ENCODE data around the gene IRX2. TPM values are rescaled to one million over a fixed set of nuclear protein-coding genes. Genes with fewer than 3 reads are reported as not detected.

IRX2 gene
- total RNA-seq, 1 donor: 7.2 TPM

GRCh38 chr5:2705861-2706260 lies 45.6 kb downstream of the IRX2 start:
- H3K4me1 ChIP-seq (ENCODE audit: insufficient read depth, low read length): no peaks in the 10 kb centered on the region
- H3K4me3 ChIP-seq (ENCODE audit: insufficient read depth, low read length): no peak overlapping the region
- no peaks in the 10 kb centered on the region for H3K9me3 ChIP-seq (ENCODE audit: low read depth, low read length)
- H4K20me1 ChIP-seq (ENCODE audit: insufficient read depth, low read length): no peaks in the 10 kb centered on the region
- no peaks in the 10 kb centered on the region for H3K27me3 ChIP-seq (ENCODE audit: insufficient read depth, low read length)
- no peak for TF ChIP-seq CTCF (IDR thresholded peaks at IDR 0.05; ENCODE audit: extremely low read depth, low read depth, low read length)
- H3K27ac ChIP-seq (ENCODE audit: low read depth, low read length): no peak overlapping the region
- no peaks in the 10 kb centered on the region for H3K36me3 ChIP-seq (ENCODE audit: insufficient read depth, low read length)
- no peaks in the 10 kb centered on the region for H3K79me2 ChIP-seq (ENCODE audit: insufficient read depth, low read length)
- DNase-seq (ENCODE audit: insufficient read length, low spot score, missing footprints): no peak
- no peak overlapping the region for H3K4me2 ChIP-seq (ENCODE audit: insufficient read depth, low read length)
- no peak overlapping the region for H2AFZ ChIP-seq (ENCODE audit: low read length)

GRCh38 chr5:2704806-2705645 lies 46.5 kb downstream of the IRX2 start:
- H3K9me3 ChIP-seq (ENCODE audit: low read depth, low read length): no peaks in the 10 kb centered on the region
- no peak for TF ChIP-seq CTCF (IDR thresholded peaks at IDR 0.05; ENCODE audit: extremely low read depth, low read depth, low read length)

GRCh38 chr5:2704111-2704510 lies 47.4 kb downstream of the IRX2 start:
- H3K4me2 ChIP-seq (ENCODE audit: insufficient read depth, low read length): no peak overlapping the region

More at GRCh38 chr5:2704806-2705645, 46.5 kb downstream of the IRX2 start:
- no peaks in the 10 kb centered on the region for H3K27me3 ChIP-seq (ENCODE audit: insufficient read depth, low read length)
- H3K4me1 ChIP-seq (ENCODE audit: insufficient read depth, low read length): no peaks in the 10 kb centered on the region
- H3K27ac ChIP-seq (ENCODE audit: low read depth, low read length): no peak overlapping the region
- H3K4me2 ChIP-seq (ENCODE audit: insufficient read depth, low read length): no peak overlapping the region
- peak; percentile 86 for DNase-seq (ENCODE audit: insufficient read length, low spot score, missing footprints)
- no peak overlapping the region for H3K4me3 ChIP-seq (ENCODE audit: insufficient read depth, low read length)
- no peaks in the 10 kb centered on the region for H4K20me1 ChIP-seq (ENCODE audit: insufficient read depth, low read length)
- no peaks in the 10 kb centered on the region for H3K79me2 ChIP-seq (ENCODE audit: insufficient read depth, low read length)
- H2AFZ ChIP-seq (ENCODE audit: low read length): no peak overlapping the region
- H3K36me3 ChIP-seq (ENCODE audit: insufficient read depth, low read length): no peaks in the 10 kb centered on the region

More at GRCh38 chr5:2704111-2704510, 47.4 kb downstream of the IRX2 start:
- no peak overlapping the region for H3K4me3 ChIP-seq (ENCODE audit: insufficient read depth, low read length)
- no peaks in the 10 kb centered on the region for H4K20me1 ChIP-seq (ENCODE audit: insufficient read depth, low read length)
- no peak for TF ChIP-seq CTCF (IDR thresholded peaks at IDR 0.05; ENCODE audit: extremely low read depth, low read depth, low read length)
- no peak overlapping the region for H2AFZ ChIP-seq (ENCODE audit: low read length)
- DNase-seq (ENCODE audit: insufficient read length, low spot score, missing footprints): no peak
- H3K36me3 ChIP-seq (ENCODE audit: insufficient read depth, low read length): no peaks in the 10 kb centered on the region
- H3K79me2 ChIP-seq (ENCODE audit: insufficient read depth, low read length): no peaks in the 10 kb centered on the region
- no peak overlapping the region for H3K27ac ChIP-seq (ENCODE audit: low read depth, low read length)
- H3K9me3 ChIP-seq (ENCODE audit: low read depth, low read length): no peaks in the 10 kb centered on the region
- H3K27me3 ChIP-seq (ENCODE audit: insufficient read depth, low read length): no peaks in the 10 kb centered on the region
- no peaks in the 10 kb centered on the region for H3K4me1 ChIP-seq (ENCODE audit: insufficient read depth, low read length)

All from osteoblast (primary cell).